Measurements from ENCODE around the gene XIRP2.

The XIRP2 gene

DNA sequence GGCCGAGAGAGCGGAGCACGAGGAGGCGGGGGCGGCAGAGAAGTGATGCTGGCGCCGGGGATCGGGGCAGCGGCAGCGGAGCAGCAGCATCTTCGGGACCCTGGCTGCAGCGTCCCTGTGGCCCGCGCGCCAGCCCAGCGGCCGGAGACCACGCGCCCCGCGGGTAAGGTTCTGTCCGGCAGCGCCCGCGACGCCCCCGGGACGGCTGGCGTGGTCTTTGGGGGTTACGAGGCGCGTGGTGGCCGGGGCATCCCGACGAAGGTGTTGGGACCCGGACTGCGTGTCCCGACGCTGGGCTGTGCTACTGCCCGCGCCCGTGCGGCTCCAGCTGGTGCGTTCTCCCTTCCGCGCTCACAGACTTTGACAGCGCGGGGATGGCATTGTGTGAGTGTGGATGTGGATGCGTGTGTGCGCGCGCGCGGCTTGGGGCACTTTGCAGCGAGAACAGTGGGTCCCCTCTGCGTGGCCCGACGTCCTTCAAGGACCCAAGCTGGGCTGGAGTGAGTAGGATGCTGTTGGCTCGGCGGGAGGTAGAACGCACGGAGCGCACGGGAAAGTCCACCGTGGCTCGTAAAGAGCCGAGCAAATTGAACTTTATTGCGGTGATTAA is 405.0 kb downstream of the XIRP2 start:
- DNase-seq (ENCODE audit: low spot score), result no peak

DNA sequence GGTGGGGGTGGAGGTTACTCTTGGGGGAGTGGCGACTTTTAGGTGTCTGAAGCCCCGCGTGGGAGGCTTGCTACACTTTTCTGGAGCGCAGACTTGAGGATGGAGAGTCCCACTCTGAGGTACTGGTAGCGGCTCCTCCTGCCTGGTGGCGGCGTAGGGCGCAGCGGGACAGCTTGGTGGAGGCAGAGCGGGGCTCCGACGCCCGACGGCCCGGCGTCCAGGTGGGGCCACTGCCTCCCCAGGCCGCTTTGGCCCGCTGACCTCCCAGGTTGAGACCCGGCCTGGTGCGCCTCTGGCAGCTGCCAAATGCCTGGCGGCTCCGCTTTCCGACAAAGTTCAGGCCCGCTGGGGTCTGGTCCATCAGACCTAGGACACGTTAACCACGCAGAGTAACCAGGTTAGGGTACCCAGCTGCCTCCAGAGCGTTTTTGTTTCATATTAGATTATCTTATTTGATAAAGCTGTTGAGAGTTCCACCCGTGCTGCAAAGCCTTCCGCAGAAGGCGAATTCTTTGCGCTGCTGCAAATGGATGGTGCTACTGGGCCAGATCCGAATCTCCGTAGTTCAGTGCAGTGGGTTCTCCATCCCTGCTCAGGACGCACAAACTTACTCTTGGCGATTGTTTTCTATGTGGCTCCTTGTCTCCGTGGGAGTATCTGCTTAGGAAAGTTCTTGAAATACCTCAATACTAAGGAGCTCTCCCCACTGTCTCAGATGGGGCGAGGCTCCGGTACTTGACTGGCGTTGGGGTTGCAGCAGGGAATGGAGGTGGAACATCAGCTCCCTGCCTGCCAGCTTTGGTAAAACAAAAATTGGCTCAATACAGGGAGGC is 405.9 kb downstream of the XIRP2 start:
- DNase-seq (ENCODE audit: low spot score), result no peak

DNA sequence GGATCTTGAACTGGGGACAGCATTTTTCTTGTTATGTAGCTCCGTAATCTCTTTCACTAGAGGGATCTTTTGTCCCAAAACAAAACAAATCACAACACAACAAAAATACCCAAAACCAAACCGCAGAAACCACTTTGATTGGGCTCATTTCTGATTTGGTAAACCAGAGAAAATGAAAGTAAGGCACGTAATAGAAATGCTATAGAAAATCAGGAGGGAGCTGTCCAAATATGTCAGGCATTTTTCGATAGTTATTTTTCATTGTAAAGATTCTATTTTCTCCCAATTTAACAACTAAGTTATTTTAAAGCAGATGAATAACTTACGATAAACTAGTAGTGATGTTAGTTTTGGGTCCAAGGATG is 406.5 kb downstream of the XIRP2 start:
- no peak for DNase-seq (ENCODE audit: low spot score)

DNA sequence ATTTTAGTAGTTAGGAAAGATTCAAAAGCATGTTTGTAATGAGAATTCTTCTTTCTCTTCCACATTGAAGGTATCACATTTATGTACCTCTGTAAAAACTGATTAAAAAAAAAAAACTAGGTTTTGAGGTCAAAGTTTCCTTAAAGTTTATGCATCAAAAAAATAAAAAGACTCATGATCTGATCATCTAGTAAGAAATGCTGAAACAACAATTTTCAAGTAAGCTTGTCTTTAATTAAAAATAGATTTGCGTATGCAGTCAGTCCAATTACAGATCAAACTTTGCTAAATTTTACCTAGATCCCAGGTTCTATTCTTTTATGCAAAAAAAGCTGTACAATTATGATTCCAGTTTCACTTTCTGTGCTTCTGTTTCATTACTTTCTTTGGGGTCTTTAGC is 409.0 kb downstream of the XIRP2 start:
- DNase-seq (ENCODE audit: low spot score), result no peak

DNA sequence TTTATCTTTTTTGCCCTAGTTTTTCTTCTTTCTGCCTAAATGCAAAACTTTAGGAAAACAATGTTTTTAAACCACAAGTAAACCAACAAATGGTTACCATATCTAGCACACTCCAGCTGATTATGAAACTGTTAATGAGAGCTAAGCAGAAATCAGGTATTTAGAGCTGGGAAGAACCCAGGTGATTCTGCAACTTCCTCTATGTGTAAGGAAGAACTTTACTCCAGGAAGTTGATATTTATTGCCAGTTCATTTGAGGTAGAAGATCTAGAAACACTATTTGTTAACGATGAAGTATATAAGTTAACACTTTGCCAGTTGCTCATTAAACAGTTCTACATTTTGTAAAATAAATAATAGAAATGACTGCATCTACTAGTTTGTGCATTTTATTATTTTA is 409.7 kb downstream of the XIRP2 start:
- DNase-seq (ENCODE audit: low spot score), result no peak

Measured in hematopoietic multipotent progenitor cell treated with erythropoietin and hydrocortisone succinate and interleukin-3 and kit ligand, for 15 days (in vitro differentiated cells).